Heart left ventricle (tissue), 16 donors: ENCODE results near the gene SNRNP70. TPM values are rescaled to one million over a fixed set of nuclear protein-coding genes. Genes with fewer than 3 reads are reported as not detected.

Experiments
- ATAC-seq, 4 donors: fragments of 200-7000 bp; cut with Tn5 transposase; one replicate each; pipeline ENCODE4 v1.9.1; 2020 to 2022; ENCODE audit warnings: moderate library complexity in 4 of 4, mild to moderate bottlenecking in 3 of 4, moderate number of reproducible peaks in 1 of 4
- DNase-seq, 5 donors: peaks; one replicate each; pipeline ENCODE4 v3.0.0-alpha.2; 2020
- H3K27ac ChIP-seq, 12 donors: fragments of 200-600 bp; sonication (generic) in 4 of 12; one replicate each; pipeline versions ENCODE4 v1.5.0 to v1.8.0; 2016 to 2022; ENCODE audit warnings: mild to moderate bottlenecking in 2 of 12
- H3K27me3 ChIP-seq, 9 donors: fragments of 200-600 bp; sonication (generic) in 2 of 9; one replicate each; pipeline versions ENCODE4 v1.5.1 to v1.8.0; 2016 to 2022; ENCODE audit warnings: mild to moderate bottlenecking in 3 of 9
- H3K36me3 ChIP-seq, 9 donors: fragments of 200-600 bp; sonication (generic) in 2 of 9; one replicate each; pipeline versions ENCODE4 v1.5.0 to v1.8.0; 2018 to 2022; ENCODE audit warnings: mild to moderate bottlenecking in 2 of 9
- H3K4me1 ChIP-seq, 12 donors: fragments of 200-600 bp; sonication (generic) in 4 of 12; one replicate each; pipeline versions ENCODE4 v1.5.0 to v1.8.0; 2016 to 2022; ENCODE audit warnings: mild to moderate bottlenecking in 3 of 12
- H3K4me3 ChIP-seq, 12 donors: fragments of 200-600 bp; sonication (generic) in 4 of 12; one replicate each; pipeline versions ENCODE4 v1.5.0 to v1.8.0; 2017 to 2022; ENCODE audit warnings: mild to moderate bottlenecking in 9 of 12, moderate library complexity in 4 of 12
- H3K9me3 ChIP-seq, 12 donors: fragments of 200-600 bp; sonication (generic) in 4 of 12; one replicate each; pipeline versions ENCODE4 v1.5.0 to v1.8.0; 2016 to 2022; ENCODE audit warnings: mild to moderate bottlenecking in 1 of 12
- CTCF ChIP-seq, 12 donors: fragments of 200-600 bp; sonication (generic) in 4 of 12; IDR thresholded peaks; one replicate each; pipeline versions ENCODE4 v1.5.0 to v1.8.0; 2018 to 2022; ENCODE audit warnings: antibody characterized with exemption in 12 of 12, mild to moderate bottlenecking in 5 of 12
- POLR2A ChIP-seq, 2 donors: fragments of 450-650 bp; IDR thresholded peaks; one replicate each; pipeline ENCODE4 v1.6.1; 2017; ENCODE audit warnings: antibody characterized with exemption in 2 of 2, mild to moderate bottlenecking in 2 of 2, moderate library complexity in 2 of 2
- WGBS, 4 donors: extraction: QIAGEN DNeasy Blood & Tissue Kit in 2 of 4; methylation state at CpG; one replicate each; pipeline versions ENCODE4 v1.1.5 to v1.1.7; 2013 to 2018; 5-methylcytosine and 5-hydroxymethylcytosine counted together
- intact Hi-C, 10 donors: fragments of 100-400 bp; cut with DNase I; formaldehyde crosslinking; loops; one replicate each; pipeline versions ENCODE4 v1.11.1 to v1.14.2; 2022
- polyA plus RNA-seq, 2 donors: library from polyadenylated mRNA; stranded (reverse); fragments of 200-250 nt; gene quantifications; one replicate each; pipeline ENCODE4 v1.2.3, GENCODE V29; 2013
- total RNA-seq, 9 donors: library from RNA; depleted of rRNA in 2 of 9; stranded (reverse); fragments of >200 nt in 2 of 9; fragmentation: NEBNext Ultra II Directional in 3 of 9; extraction: Animal tissue kit (Norgen Biotek cat#: 25700) in 3 of 9; gene quantifications; one replicate each; pipeline versions ENCODE4 v1.1.0 to v1.2.4, GENCODE V29; 2016 to 2023
- donor health status: ischemic (EF 13 %, LVEDD 7.1; RV severe dilation, severe dysfunction).
- donor health status: healthy with polysubstance abuse.
- donor health status: DM: no; HTN: yes; CAD: no.
- donor health status: DM: no; HTN: no; CAD: no.
- donor health status: ischemic (EF 25% LVEDD 6.9; RV normal size, moderate dysfunction).
- donor health status: ischemic (EF 25% LVEDD 5.7; RV mildly dilated, moderate dysfunction).
- donor health status: healthy.
- donor health status: DM: yes; HTN: yes; CAD: no.
- donor health status: ischemic (EF 35%, LVEDD 5.7; RV mildly dilated, moderate dysfunction).
- donor health status: nonischemic (EF 11% LVEDD 7.7; RV severe dilation, severe dysfunction).
- donor health status: DM: yes; HTN: yes; CAD: no.
- donor health status: PGD.
- donor health status: ischemic (EF 29% LVEDD 5.4; RV normal size, mild dysfunction).
- donor health status: nonischemic (EF 23%, LVEDD 6.1; RV moderate dilation, normal function).

SNRNP70 gene
- total and polyA plus RNA-seq, 11 donors = 61.6 to 163 (median 96.6) TPM

DNA sequence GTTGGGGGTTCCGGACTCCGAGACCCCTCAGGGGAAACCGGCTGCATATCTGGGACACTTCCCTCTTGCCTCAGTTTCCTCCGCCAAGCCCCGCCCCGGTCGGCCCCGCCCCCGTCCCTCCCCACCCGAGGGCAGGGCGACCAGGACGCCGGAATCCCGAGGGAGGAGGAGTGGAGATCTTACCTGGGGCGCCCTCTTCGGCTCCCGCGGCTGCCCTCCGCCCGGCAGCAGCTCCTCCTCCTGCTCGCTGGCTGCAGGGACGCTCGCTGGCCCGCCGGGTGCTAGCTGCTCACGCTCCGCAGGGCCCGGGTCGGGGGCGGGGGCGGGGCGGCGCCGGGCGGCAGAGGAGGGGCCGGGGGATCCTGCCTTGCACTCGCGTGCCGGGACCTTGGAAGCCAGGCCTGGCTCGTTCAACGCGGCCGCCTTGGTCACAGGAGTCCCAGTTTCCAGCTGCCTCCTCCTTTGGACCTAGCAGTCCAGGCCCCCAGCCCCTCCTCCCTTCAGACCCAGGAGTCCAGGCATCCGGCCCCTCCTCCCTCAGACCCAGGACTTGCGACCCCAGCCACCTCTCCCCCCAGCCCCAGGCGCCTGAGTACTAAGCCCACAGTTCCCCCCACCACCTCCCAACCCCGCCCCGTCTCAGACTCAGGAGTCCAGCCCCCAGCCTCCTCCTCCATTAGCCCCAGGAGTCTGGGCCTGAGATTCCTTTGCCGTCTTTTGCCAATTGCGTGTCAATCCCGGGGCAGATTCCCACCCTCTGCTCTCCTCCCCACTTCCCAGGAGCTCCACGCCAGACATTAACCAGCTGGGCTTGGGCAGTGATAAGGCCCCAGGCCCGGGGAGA, 20.3 kb upstream of the SNRNP70 start, which contains the start of gene NTF4:
Gene NTF4 (minus strand): TSS at position 51 of the 844 bp plus-strand sequence. CDS start 2,821 bp downstream, outside the sequence.
- peak in 3 of 4 donors; percentile 19 to 48 (median 44) for ATAC-seq
- no peaks in the 10 kb centered on the region for H3K36me3 ChIP-seq
- TF ChIP-seq POLR2A (IDR thresholded peaks at IDR 0.05) (no peak), CTCF (IDR thresholded peaks at IDR 0.05) (no peak)
- no peaks in the 10 kb centered on the region for H3K9me3 ChIP-seq
- peak within 1 kb of the TSS in 10 of 12 donors; percentile 3 to 44 (median 28) for H3K4me3 ChIP-seq
- H3K4me1 ChIP-seq = peaks cover 0 to 13% (median 6%) of the 10 kb centered on the region in 12 donors
- no peak within 1 kb of the TSS for H3K27ac ChIP-seq
- intact Hi-C loops = no loop called here
- H3K27me3 ChIP-seq = peaks cover 0 to 72% (median 20%) of the 10 kb centered on the region in 9 donors
- DNase-seq = no peak
- 4 to 13% (median 5%) methylated on average over 10 to 53 of the region's 53 CpGs for WGBS, 4 donors

DNA sequence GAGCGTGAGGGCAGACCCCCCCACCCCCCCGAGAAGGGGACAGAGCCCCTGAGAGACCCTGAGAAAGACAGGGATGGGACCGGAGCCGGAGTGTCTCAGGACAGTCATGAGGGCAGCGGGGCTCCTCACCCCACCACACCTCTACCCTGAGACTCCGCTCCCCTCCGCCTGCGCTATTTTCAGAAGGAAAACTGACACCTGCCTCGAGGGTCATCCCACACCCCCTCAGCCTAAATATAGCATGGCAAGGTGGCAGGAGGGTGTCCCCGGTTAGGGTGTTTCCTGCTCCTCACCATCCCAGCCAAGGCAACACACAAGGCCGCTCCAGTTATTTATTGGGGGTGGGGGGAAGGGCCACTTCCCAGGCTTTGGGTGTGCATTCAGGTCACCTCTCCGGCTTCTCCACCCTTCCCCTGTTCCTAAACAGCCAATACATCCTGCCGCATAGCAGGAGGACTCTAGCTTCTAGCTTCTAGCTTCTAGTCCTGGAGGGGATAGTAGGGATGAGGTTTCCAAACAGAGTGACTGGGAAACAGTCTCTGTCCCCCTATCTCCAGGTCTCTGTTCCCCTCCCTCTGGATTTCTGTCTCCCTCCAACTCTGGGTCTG, 19.2 kb upstream of the SNRNP70 start:
- H3K4me3 ChIP-seq = no peak overlapping the region
- no peaks in the 10 kb centered on the region for H3K36me3 ChIP-seq
- no peak for DNase-seq
- no peak for TF ChIP-seq CTCF (IDR thresholded peaks at IDR 0.05)
- no peak for TF ChIP-seq POLR2A (IDR thresholded peaks at IDR 0.05)
- H3K9me3 ChIP-seq = no peaks in the 10 kb centered on the region
- H3K27ac ChIP-seq = no peak overlapping the region
- intact Hi-C loops = no loop called here
- whole genome bisulfite sequencing, 4 donors = 36 to 48% (median 40%) methylated on average over 13 of the region's 13 CpGs
- peaks cover 0 to 79% (median 20%) of the 10 kb centered on the region in 9 donors for H3K27me3 ChIP-seq
- peaks cover 0 to 13% (median 6%) of the 10 kb centered on the region in 12 donors for H3K4me1 ChIP-seq
- peak in 1 of 4 donors; percentile 13 for ATAC-seq

GRCh38 chr19:49067554-49067953, 17.7 kb upstream of the SNRNP70 start:
- peaks cover 7 to 77% (median 29%) of the 10 kb centered on the region in 9 donors for H3K27me3 ChIP-seq
- H3K9me3 ChIP-seq = no peaks in the 10 kb centered on the region
- peaks cover 0 to 22% (median 8%) of the 10 kb centered on the region in 12 donors for H3K4me1 ChIP-seq
- WGBS, 4 donors = 35 to 62% (median 50%) methylated on average over 3 of the region's 3 CpGs
- no peak for TF ChIP-seq POLR2A (IDR thresholded peaks at IDR 0.05)
- no peak for TF ChIP-seq CTCF (IDR thresholded peaks at IDR 0.05)
- intact Hi-C loops = no loop called here
- DNase-seq (no peak), ATAC-seq (no peak)
- H3K27ac ChIP-seq = no peak overlapping the region
- H3K4me3 ChIP-seq = no peak overlapping the region
- H3K36me3 ChIP-seq = no peaks in the 10 kb centered on the region

GRCh38 chr19:49069026-49069425, 16.2 kb upstream of the SNRNP70 start:
- no peak for ATAC-seq
- H3K4me1 ChIP-seq = peaks cover 0 to 31% (median 9%) of the 10 kb centered on the region in 12 donors
- H3K27me3 ChIP-seq = peaks cover 8 to 78% (median 33%) of the 10 kb centered on the region in 9 donors
- H3K4me3 ChIP-seq = no peak overlapping the region
- WGBS, 4 donors = 91 to 97% (median 95%) methylated on average over 9 of the region's 9 CpGs
- no peaks in the 10 kb centered on the region for H3K9me3 ChIP-seq
- intact Hi-C loops = no loop called here
- no peak overlapping the region for H3K27ac ChIP-seq
- TF ChIP-seq CTCF (IDR thresholded peaks at IDR 0.05) (no peak), POLR2A (IDR thresholded peaks at IDR 0.05) (no peak)
- DNase-seq = no peak
- no peaks in the 10 kb centered on the region for H3K36me3 ChIP-seq
